HepG2 (cell line): ENCODE results near the gene TRMT112. TPM values are rescaled to one million over a fixed set of nuclear protein-coding genes. Genes with fewer than 3 reads are reported as not detected.

Source experiments
- ATF4 ChIP-seq, 2 experiments: fragments of 450-650 bp in 1 of 2; sonication (generic) in 1 of 2; formaldehyde crosslinking; IDR thresholded peaks; 2 replicates each; pipeline versions ENCODE4 v1.5.0 to v1.8.0; 2020 to 2022; ENCODE audit warnings: mild to moderate bottlenecking in 1 of 2, missing genetic modification reagents in 1 of 2
- FIP1L1 ChIP-seq: fragments of 200-400 bp; formaldehyde crosslinking; IDR thresholded peaks from 2 replicates; pipeline ENCODE4 v1.6.1; 2018; ENCODE audit warnings: low read depth, mild to moderate bottlenecking, low read length, moderate library complexity, borderline replicate concordance; ENCODE audit not compliant: insufficient read depth
- FOXA3 ChIP-seq: IDR thresholded peaks from 2 replicates; pipeline ENCODE4 v1.6.1; 2016; ENCODE audit warnings: missing genetic modification reagents, missing compliant biosample characterization
- IRF1 ChIP-seq: sonication (generic); formaldehyde crosslinking; IDR thresholded peaks from 2 replicates; pipeline ENCODE4 v1.4.0; 2020; ENCODE audit warnings: low read depth, mild to moderate bottlenecking, missing genetic modification reagents
- KIAA2018 ChIP-seq: sonication (generic); formaldehyde crosslinking; IDR thresholded peaks from 2 replicates; pipeline ENCODE4 v1.5.0; 2020; ENCODE audit warnings: mild to moderate bottlenecking, missing genetic modification reagents, borderline replicate concordance
- MAF1 ChIP-seq: sonication (generic); formaldehyde crosslinking; IDR thresholded peaks from 2 replicates; pipeline ENCODE4 v1.5.0; 2020; ENCODE audit warnings: missing genetic modification reagents, borderline replicate concordance
- NR3C1 ChIP-seq: sonication (generic); formaldehyde crosslinking; IDR thresholded peaks from 2 replicates; pipeline ENCODE4 v1.4.0; 2020; ENCODE audit warnings: missing genetic modification reagents
- PBX3 ChIP-seq: sonication (generic); formaldehyde crosslinking; IDR thresholded peaks from 2 replicates; pipeline ENCODE4 v1.8.1; 2023; ENCODE audit warnings: missing genetic modification reagents, inconsistent platforms, borderline replicate concordance
- POLR2AphosphoS5 ChIP-seq: IDR thresholded peaks from 2 replicates; pipeline ENCODE4 v1.6.1; 2012; ENCODE audit warnings: low read depth, low read length
- SPEN ChIP-seq: sonication (generic); formaldehyde crosslinking; IDR thresholded peaks from 2 replicates; pipeline ENCODE4 v1.5.1; 2020; ENCODE audit warnings: low read depth, mild to moderate bottlenecking, missing genetic modification reagents
- ZMYM4 ChIP-seq: sonication (generic); formaldehyde crosslinking; IDR thresholded peaks from 2 replicates; pipeline ENCODE4 v1.8.1; 2023; ENCODE audit warnings: mild to moderate bottlenecking, missing genetic modification reagents
- ZNF10 ChIP-seq: sonication (generic); formaldehyde crosslinking; IDR thresholded peaks from 2 replicates; pipeline ENCODE4 v1.4.0; 2020; ENCODE audit warnings: mild to moderate bottlenecking, low read depth, missing genetic modification reagents, borderline replicate concordance
- ZNF143 ChIP-seq: sonication (generic); formaldehyde crosslinking; IDR thresholded peaks from 2 replicates; pipeline ENCODE4 v1.4.0; 2020; ENCODE audit warnings: missing genetic modification reagents
- ZNF292 ChIP-seq: sonication (generic); formaldehyde crosslinking; IDR thresholded peaks from 2 replicates; pipeline ENCODE4 v1.8.1; 2022; ENCODE audit warnings: mild to moderate bottlenecking, low read depth, missing genetic modification reagents, borderline replicate concordance
- ZNF343 ChIP-seq: sonication (generic); formaldehyde crosslinking; IDR thresholded peaks from 2 replicates; pipeline ENCODE4 v1.4.0; 2020; ENCODE audit warnings: mild to moderate bottlenecking, missing genetic modification reagents
- ZNF761 ChIP-seq: sonication (generic); formaldehyde crosslinking; conservative IDR thresholded peaks from 2 replicates; pipeline ENCODE4 v1.4.0; 2020; ENCODE audit warnings: mild to moderate bottlenecking, missing genetic modification reagents
- ZNF775 ChIP-seq: sonication (generic); formaldehyde crosslinking; IDR thresholded peaks from 2 replicates; pipeline ENCODE4 v1.4.0; 2020; ENCODE audit warnings: missing genetic modification reagents, mild to moderate bottlenecking, moderate library complexity, borderline replicate concordance
- polyA plus RNA-seq, 8 experiments: library from polyadenylated mRNA; depleted of rRNA in 3 of 8; stranded (reverse) in 7 of 8; unstranded in 1 of 8; fragments of >200 nt; fragmentation: Illumina TruSeq in 4 of 8; extraction: Trizol in 4 of 8; gene quantifications; 2 replicates each; pipeline versions ENCODE4 v1.2.1 to v1.2.3, GENCODE V29; 2011 to 2016; ENCODE audit warnings: low read depth in 4 of 8, missing spikeins in 1 of 8, mixed read lengths in 1 of 8; ENCODE audit not compliant: insufficient read depth in 1 of 8
- total RNA-seq, 5 experiments: library from RNA; depleted of rRNA; stranded (reverse); fragments of >200 nt; fragmentation: Illumina TruSeq; extraction: Trizol; gene quantifications; 2 replicates each; pipeline ENCODE4 v1.2.3, GENCODE V29; 2016; ENCODE audit warnings: low read depth in 1 of 5

Gene TRMT112
- total and polyA plus RNA-seq, 2 of the 13 experiments (the other 11 are each of a cell fraction or from before 2014, with no cell fraction given): 186 to 409 TPM

DNA sequence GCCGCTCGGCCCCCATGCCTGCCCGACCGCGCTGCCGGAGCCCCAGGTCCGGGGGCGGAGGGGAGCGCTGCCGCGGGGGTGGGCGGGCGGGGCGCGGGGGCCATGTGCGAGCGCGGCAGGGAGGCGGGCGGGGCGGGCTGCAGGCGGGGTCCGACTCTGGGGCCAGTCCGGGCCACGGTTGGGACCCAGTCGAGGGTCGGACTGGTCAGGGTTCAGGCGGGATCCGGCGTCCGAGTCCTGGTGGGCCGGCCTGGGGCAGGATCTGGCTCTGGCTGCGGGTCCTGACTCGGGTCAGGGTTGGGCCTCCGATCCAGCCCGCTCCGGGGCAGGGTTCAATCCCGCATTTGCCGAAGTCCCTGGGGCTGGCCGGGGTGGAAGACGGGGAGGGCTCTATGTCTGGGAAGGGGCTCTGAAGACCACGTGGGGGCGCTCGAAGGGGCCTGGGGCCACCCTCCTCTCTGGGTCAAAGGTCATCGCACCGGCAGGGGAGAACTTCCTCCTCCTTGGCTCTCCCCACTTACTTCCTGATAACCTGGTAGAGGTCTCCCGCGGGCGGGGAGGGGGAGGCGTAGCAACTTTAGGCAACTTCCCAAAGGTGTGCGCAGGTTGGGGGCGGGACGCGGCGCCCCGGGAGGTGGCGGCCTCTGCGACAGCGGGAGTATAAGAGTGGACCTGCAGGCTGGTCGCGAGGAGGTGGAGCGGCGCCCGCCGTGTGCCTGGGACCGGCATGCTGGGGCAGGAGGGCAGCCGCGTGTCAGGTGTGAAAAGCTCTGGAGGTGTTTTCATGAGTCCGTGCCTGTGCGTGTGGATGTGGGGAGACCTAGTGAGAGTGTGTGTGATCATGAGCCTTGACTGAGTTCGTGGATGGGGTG lies 11.4 kb downstream of the TRMT112 start (continued):
- TF ChIP-seq NR3C1: no peak
- TF ChIP-seq FOXA3 (CRISPR knock-in tag): no peak
- no peak for TF ChIP-seq MAF1 (CRISPR knock-in tag)
- peak; percentile 47; the same call in 1 of the 2 replicates for TF ChIP-seq POLR2AphosphoS5
- no peak for TF ChIP-seq KIAA2018
- no peak for TF ChIP-seq IRF1 (CRISPR knock-in tag)
- no peak for TF ChIP-seq ZNF343
- TF ChIP-seq ZNF761: no peak
- TF ChIP-seq ZNF775 (CRISPR knock-in tag): no peak
- no peak; the same call in 1 of the 2 replicates for TF ChIP-seq ZNF143 (CRISPR knock-in tag)
- TF ChIP-seq SPEN (CRISPR knock-in tag): no peak
- TF ChIP-seq ZNF10 (CRISPR knock-in tag): no peak
- peak; percentile 47; the same call in 1 of the 2 replicates for TF ChIP-seq ZNF292 (CRISPR knock-in tag)
- TF ChIP-seq ATF4 (CRISPR knock-in tag; IDR thresholded peaks at IDR 0.05): no peak
- no peak for TF ChIP-seq FIP1L1
- no peak for TF ChIP-seq PBX3
- 0 out of 2 replicates have a peak, but pooled peaks have one; percentile 38 for TF ChIP-seq ZMYM4 (CRISPR knock-in tag)
